HG02678 (cell line): ENCODE measurements around the gene CCL13.

Source experiments
- ATAC-seq: cut with Tn5 transposase; IDR thresholded peaks from one replicate; pipeline ENCODE4 v1.9.1; 2021; ENCODE audit warnings: mild to moderate bottlenecking, moderate library complexity; ENCODE audit not compliant: unreplicated experiment

Gene CCL13

GRCh38 chr17:34383216-34383615 is 26.9 kb downstream of the CCL13 start:
- no peak for ATAC-seq

DNA sequence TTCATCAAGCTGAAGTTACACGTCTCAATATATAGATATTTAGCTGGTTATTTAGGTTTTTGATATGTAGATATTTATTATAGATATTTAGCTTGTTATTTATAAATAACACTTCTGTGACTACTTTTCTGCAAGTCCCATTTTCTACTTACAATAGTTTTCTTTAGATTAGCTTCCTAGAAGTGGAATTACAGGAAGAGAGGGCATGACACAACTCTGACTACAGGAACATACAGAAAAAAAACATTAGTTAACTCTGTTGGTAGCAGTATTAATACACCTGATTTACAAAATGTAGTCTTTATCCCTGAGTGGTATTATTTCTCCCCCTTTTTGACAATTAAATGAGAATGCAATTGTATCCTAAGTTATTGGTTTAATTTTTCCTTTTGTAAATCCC is 28.0 kb downstream of the CCL13 start:
- ATAC-seq = no peak

- no peak for ATAC-seq
These were observed 28.7 kb downstream of the CCL13 start for GRCh38 chr17:34384822-34385605.

GRCh38 chr17:34386343-34386696 is 30.0 kb downstream of the CCL13 start:
- ATAC-seq = no peak

DNA sequence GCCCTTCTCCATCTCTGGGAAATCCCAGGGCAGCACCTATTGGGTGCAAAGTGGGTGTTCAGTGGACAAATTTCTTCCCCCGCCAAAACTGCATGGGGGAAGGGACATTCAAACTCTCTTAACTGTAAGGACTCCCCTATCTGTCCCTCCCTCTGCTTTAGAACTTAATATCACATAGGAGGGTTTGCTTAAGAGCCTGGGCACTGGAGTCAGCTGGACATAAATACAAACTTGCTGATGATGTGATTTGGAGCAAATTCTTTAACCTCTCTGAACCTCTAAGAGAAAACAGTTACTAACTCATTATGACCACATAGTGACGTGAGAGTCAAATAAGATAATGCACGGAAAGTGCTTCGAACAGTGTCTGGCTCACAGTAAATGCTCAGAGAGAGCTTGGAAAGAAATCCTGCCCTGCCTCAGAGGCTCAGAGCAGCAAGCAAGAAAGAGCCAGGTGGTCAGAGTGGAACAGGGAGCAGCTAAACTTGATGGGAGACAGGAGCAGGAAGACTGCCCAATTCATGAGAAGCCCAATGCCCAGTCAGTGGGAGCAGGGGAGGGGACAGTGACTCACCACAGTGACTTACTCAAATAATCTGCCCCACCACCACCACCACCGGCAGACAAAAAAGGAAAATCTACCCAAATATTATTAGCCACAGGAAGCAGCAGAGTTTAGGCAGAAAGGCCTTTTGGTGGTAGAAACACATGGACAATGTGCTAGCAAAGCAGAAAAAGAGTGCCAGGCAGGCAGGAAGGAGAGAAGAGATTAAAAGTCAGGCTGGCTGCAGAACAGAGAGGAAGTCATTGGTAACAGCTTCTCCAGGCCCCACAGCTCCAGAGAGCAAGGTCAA is 30.6 kb downstream of the CCL13 start:
- ATAC-seq = no peak

DNA sequence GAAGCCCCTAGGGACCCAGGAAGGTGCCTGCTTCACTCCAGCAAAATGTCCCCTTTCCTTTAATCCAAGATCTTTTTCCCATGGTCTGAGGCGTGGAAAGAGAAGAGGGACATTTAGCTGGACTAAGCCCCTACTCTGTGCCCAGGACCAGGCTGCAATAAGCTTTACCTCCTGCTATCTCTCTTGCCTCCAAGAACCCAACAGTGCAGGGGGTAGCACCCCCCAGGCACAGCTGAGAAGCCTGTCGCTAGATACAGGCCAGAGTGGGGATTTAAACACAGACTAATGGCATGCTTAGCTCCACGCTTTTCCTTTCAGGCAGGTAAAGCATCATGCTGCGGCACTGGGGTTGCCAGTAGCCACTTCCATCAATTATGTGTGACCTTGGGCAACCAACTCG is 31.3 kb downstream of the CCL13 start:
- ATAC-seq = no peak

DNA sequence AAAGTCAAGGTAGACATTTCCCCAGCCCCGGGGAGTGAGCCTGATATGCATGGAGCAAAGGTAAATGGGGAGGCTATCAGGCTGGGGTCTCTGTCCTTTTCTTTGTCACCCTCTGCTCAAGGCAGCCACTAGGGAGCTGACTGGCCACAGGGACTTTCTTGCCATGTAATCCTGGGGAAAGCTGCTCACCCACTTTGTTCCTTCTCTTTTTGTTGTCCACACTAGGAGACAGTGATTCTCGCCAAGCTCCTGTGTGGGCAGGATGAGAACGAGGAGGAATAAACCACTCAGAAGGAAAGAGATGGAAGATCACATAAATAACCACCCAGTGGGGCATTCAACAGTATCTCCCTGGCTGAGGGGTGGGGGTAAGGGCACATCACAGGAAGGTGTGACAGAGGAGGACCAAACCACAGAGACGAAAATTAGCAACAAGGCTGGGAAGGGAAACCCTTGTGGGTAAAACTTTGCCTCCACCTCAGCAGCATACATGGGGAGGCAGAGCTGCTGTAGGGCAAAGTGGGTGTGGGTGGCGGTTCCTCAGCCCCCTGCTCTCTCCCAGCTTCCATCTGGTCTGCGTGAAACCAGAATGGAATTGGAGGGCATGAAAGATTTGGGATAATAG is 33.0 kb downstream of the CCL13 start:
- ATAC-seq = no peak

DNA sequence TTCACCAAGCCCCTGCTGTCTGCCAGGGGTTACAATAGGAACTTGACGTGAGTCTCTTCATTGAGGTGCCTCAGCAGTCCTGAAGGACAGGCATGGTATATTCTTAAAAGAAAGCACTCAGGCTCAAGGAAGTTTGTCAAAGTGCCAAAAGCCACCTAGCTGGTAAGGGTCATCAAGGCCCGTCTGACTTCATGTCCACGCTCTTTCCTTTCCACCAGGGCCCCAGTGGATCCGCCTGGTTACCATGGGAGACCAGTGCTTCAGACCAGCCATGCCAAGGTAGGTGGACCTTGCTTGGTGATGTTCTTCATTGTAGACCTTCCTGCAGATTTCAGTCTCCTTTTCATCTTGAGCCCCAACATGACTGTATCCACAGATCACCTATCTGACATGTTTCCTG is 34.4 kb downstream of the CCL13 start:
- no peak for ATAC-seq

- ATAC-seq = no peak
These were observed 35.0 kb downstream of the CCL13 start for GRCh38 chr17:34391241-34391640.

DNA sequence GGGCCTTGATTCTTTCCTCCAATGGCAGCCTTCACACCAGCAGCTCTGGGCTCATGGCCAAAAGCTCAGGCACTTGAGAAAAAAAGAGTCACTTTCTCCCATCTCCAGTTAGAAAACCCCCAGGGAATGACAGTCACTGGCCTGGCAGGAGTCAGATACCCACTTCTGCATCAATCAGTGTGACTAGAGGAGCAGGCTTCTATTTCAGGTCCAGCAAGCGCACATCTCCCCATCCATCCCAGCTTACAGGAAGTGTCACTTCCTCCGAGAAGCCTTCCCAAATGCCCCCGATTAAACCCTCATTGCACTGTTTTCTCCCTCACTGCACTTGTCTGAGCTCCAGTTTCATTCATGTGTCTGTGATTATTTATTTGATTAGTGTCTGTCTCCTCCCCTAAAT is 37.1 kb downstream of the CCL13 start:
- ATAC-seq = no peak

GRCh38 chr17:34397265-34397664 is 41.0 kb downstream of the CCL13 start:
- no peak for ATAC-seq

- ATAC-seq = no peak
These were observed 42.7 kb downstream of the CCL13 start for GRCh38 chr17:34398990-34399389.

DNA sequence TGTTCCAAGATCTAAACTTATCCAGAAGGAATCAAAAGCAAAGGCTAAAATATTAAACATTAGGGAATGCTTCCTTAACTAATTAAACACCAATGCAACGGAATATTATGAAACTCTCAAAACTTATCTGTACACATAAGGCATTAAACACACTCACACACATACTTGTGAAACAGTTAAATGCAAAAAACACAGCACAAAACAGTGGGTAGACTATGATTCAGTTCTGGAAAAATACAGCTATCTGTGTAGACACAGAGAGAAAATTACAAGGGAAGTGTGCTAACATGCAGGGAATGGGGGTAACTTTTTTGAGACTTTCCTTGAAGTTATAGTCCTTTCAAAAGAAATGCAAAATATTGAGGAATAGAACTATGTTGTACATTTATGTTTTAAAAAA is 43.4 kb downstream of the CCL13 start:
- no peak for ATAC-seq

DNA sequence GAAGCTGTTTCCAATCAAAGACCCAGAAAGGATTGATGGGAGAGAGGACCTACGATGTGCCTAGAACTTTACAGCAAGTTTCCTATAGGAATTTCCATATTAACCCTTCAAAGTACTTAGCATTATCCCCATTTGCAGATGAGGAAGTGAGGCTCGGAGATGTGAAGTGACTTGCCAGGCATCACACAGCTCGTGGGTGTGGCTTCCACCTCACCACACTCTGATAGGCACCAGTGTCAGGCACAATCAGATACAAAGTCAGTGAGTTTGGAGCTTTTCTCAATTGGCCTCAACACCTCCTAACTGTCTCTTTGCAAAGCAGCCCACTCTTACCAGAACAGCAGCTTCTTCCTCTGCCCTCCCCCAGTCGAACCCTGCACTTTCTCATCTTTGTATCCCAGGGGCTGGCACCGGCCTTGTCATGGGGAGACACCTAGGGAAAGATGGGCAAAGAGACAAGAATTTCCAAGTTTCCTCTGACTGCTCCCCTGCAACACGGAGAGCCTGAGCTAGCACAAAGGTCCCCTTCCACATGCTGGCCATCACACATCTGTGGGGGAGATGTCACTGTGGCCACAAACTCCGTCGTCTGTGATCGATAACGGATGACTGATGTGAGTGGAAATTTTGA is 44.1 kb downstream of the CCL13 start:
- ATAC-seq = no peak

- no peak for ATAC-seq
These were observed 44.9 kb downstream of the CCL13 start for GRCh38 chr17:34401165-34401564.

DNA sequence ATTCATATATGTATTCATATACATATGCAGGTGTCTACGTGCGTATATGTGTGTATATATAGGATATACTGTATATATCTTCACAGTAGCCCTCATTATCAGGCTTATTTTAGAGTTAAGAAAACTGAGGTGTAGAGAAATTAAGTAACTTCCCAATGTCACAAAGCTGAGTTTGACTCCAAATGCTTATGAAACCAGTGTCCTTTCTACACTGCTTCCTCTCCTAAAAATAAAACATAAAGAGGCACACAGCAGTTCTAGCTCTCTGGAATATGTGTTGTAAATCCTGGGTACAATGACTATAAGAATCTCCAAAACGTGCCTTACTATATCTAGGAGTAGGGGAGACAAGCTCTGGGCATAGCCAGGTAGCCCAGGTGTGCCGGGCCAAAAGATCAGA is 46.7 kb downstream of the CCL13 start:
- no peak for ATAC-seq

- ATAC-seq = no peak
These were observed 49.9 kb downstream of the CCL13 start for GRCh38 chr17:34406226-34406625.
